Right atrium auricular region (tissue), 2 donors: ENCODE data around the gene RB1. TPM values are rescaled to one million over a fixed set of nuclear protein-coding genes. Genes with fewer than 3 reads are reported as not detected.
"Not testable (repeated sequence)": the region's sequence is repeated elsewhere in the genome, so short reads cannot be mapped to it uniquely, and the experiment has no call there.

Source experiments
- DNase-seq: peaks from one replicate; pipeline ENCODE4 v3.0.0-alpha.2; 2019; ENCODE audit warnings: low spot score
- H3K27ac ChIP-seq, 2 donors: fragments of 200-600 bp; sonication (generic); 1 replicate in 1 of 2; 2 replicates in 1 of 2; pipeline ENCODE4 v1.5.1; 2016 to 2019
- H3K27me3 ChIP-seq, 2 donors: fragments of 200-600 bp; sonication (generic); one replicate each; pipeline versions ENCODE4 v1.5.1 to v1.6.0; 2017 to 2019
- H3K36me3 ChIP-seq: fragments of 200-600 bp; sonication (generic); one replicate; pipeline ENCODE4 v1.5.1; 2016
- H3K4me1 ChIP-seq, 2 donors: fragments of 200-600 bp; sonication (generic); one replicate each; pipeline versions ENCODE4 v1.5.1 to v1.6.0; 2017 to 2019
- H3K4me3 ChIP-seq, 2 donors: fragments of 200-600 bp; sonication (generic); 1 replicate in 1 of 2; 2 replicates in 1 of 2; pipeline ENCODE4 v1.5.1; 2017 to 2019; ENCODE audit warnings: mild to moderate bottlenecking in 1 of 2, moderate library complexity in 1 of 2
- H3K9me3 ChIP-seq, 2 donors: fragments of 200-600 bp; sonication (generic); one replicate each; pipeline ENCODE4 v1.5.1; 2019
- CTCF ChIP-seq, 2 donors: fragments of 200-600 bp; sonication (generic); IDR thresholded peaks; one replicate each; pipeline ENCODE4 v1.5.1; 2019; ENCODE audit warnings: antibody characterized with exemption in 2 of 2
- total RNA-seq, 2 donors: library from RNA; depleted of rRNA; stranded (reverse); fragments of >200 nt; gene quantifications; one replicate each; pipeline ENCODE4 v1.1.0, GENCODE V29; 2016

Gene RB1
- total RNA-seq, 2 donors from 2014 or later, result 24.3 to 27.1 TPM

GRCh38 chr13:48424212-48424611 lies 120.7 kb downstream of the RB1 start:
- no peaks in the 10 kb centered on the region for H3K36me3 ChIP-seq
- no peak for DNase-seq
- no peak overlapping the region for H3K27ac ChIP-seq
- H3K27me3 ChIP-seq, result no peaks in the 10 kb centered on the region
- no peak for TF ChIP-seq CTCF (IDR thresholded peaks at IDR 0.05)
- H3K4me3 ChIP-seq, result no peak overlapping the region
- H3K9me3 ChIP-seq, result no peaks in the 10 kb centered on the region
- H3K4me1 ChIP-seq, result no peaks in the 10 kb centered on the region

GRCh38 chr13:48426052-48426451 lies 122.5 kb downstream of the RB1 start:
- Histone ChIP-seq H3K4me3 (no peak overlapping the region), H3K27me3 (no peaks in the 10 kb centered on the region), H3K27ac (no peak overlapping the region), H3K4me1 (no peaks in the 10 kb centered on the region), H3K36me3 (no peaks in the 10 kb centered on the region), H3K9me3 (no peaks in the 10 kb centered on the region)
- no peak for DNase-seq
- no peak for TF ChIP-seq CTCF (IDR thresholded peaks at IDR 0.05)

- H3K4me3 ChIP-seq, DNase-seq, H3K9me3 ChIP-seq, H3K36me3 ChIP-seq, H3K4me1 ChIP-seq, H3K27ac ChIP-seq, H3K27me3 ChIP-seq: not testable (repeated sequence)
These were observed 123.3 kb downstream of the RB1 start for GRCh38 chr13:48426755-48427298.

- DNase-seq, result no peak
- Histone ChIP-seq H3K4me3 (no peak overlapping the region), H3K27me3 (no peaks in the 10 kb centered on the region), H3K27ac (no peak overlapping the region), H3K9me3 (no peaks in the 10 kb centered on the region), H3K36me3 (no peaks in the 10 kb centered on the region), H3K4me1 (peaks cover 0 to 15% of the 10 kb centered on the region in 2 donors)
- no peak for TF ChIP-seq CTCF (IDR thresholded peaks at IDR 0.05)
These were observed 125.5 kb downstream of the RB1 start for GRCh38 chr13:48429036-48429435.

GRCh38 chr13:48429886-48430285 lies 126.3 kb downstream of the RB1 start:
- no peak for DNase-seq
- H3K27ac ChIP-seq, result no peak overlapping the region

GRCh38 chr13:48431431-48431830 lies 127.9 kb downstream of the RB1 start:
- Histone ChIP-seq H3K4me3 (no peak overlapping the region), H3K27ac (peak overlapping the region; percentile 14 to 33), H3K4me1 (peaks cover 0 to 20% of the 10 kb centered on the region in 2 donors), H3K9me3 (no peaks in the 10 kb centered on the region), H3K36me3 (no peaks in the 10 kb centered on the region), H3K27me3 (no peaks in the 10 kb centered on the region)
- no peak for TF ChIP-seq CTCF (IDR thresholded peaks at IDR 0.05)
- DNase-seq, result no peak

More at GRCh38 chr13:48429886-48430285, 126.3 kb downstream of the RB1 start:
- no peak overlapping the region for H3K4me3 ChIP-seq
- H3K36me3 ChIP-seq, result no peaks in the 10 kb centered on the region
- H3K4me1 ChIP-seq, result peaks cover 0 to 15% of the 10 kb centered on the region in 2 donors
- TF ChIP-seq CTCF (IDR thresholded peaks at IDR 0.05), result no peak
- no peaks in the 10 kb centered on the region for H3K9me3 ChIP-seq
- no peaks in the 10 kb centered on the region for H3K27me3 ChIP-seq
